Stimulated activated CD4-positive, alpha-beta T cell treated with anti-CD3 and anti-CD28 coated beads, Interleukin-4, amount 100 ng/mL, for 1 hour (primary cell): Measurements from ENCODE around the gene FEN1.

Experiments used
- DNase-seq: peaks from one replicate; pipeline ENCODE4 v3.0.0-alpha.2; 2020

FEN1 gene

DNA sequence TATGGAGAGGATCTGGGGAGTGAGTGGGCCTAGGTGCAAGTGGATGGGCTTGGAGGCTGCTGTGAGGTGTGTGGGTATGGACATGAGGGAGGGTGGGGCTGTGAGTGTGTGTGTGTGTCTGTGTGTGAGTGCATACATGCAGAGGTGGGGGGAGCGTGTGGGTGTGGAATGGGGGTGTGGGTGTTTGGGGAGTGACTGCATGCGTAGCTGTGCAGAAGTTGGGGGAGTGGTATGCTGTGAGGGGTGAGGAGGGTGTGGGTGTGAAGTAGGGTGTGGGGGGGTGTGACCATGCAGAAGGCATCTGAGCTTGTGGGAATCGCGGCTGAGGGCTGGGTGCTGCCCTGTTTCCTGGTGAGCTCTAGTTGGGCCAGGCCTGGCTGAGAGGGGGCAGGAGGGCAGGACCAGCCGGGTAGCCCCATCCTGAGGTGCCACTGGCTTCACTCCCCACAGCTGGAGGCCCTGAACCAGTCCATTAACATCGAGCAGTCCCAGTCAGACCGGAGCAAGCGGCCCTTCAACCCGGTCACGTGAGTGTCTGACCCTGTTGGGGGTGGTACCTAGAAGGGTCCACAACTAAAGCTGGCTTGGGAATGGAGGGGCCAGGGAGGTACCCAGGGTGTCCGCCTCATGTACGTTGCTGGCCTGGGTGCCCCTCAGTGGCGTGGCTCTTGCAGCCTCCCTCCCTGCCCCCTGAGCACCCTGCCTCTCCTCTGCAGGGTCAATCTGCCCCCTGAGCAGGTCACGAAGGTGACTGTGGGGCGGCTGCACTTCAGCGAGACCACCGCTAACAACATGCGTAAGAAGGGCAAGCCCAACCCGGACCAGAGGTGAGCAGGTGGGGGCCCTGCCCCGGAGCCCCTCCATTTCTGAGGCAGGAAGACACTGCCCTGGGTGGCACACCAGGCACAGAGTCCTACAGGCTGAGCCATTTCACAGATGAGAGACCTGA lies 16.8 kb upstream of the FEN1 start:
- no peak for DNase-seq

DNA sequence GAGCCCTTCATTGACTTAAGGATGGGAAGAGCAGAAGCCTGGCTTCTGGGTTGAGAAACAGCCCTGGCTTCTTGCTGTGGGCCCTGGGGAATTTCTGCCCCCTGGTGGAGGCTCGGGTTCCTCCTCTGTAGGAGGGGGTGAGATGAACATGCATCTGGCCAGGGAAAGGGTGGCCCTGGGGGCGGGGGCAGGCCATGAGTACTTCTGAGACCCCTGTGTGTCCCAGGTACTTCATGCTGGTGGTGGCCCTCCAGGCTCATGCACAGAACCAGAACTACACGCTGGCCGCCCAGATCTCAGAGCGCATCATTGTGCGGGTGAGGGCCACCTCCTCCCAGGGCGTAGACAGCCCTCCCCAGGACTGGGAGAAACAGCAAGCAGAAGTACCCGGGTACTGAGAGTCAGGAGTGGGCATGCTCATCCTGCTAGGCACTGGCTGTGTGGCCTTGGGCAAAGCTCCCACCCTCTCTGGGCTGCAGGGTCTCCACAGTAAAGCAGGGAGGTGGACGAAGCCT lies 16.1 kb upstream of the FEN1 start:
- peak; percentile 68 for DNase-seq

DNA sequence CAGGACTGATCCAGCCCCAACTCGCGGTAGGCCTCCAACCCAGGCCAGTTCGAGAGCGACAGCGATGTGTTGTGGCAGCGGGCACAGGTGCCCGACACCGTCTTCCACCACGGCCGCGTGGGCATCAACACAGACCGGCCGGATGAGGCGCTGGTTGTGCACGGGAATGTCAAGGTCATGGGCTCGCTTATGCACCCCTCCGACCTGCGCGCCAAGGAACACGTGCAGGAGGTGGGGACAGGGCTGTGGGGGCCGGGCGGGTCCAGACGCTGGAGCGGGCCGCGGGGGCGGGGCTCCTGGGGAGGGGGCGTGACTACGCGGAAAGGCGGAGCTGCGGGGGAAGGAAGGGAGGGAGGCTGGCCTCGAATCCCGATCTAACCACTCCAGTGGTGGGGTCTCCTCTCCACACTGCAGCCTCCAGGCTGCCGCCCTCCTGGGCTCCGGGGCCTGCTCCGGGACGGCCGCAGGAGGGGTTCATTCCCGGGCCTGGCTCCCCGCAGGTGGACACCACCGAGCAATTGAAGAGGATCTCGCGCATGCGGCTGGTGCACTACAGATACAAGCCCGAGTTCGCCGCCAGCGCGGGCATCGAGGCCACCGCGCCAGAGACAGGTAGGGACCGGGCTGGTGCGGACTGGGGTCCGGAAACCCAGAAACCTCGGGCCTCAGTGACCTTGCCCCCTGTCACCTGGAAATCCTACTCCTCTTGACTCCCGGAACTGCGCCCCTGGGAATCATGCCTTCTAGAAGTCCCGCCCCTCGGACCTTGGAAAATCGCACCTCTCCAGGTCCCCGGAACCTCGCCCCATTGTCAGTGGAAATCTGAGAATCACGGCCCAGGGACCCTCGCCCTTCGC lies 15.2 kb upstream of the FEN1 start:
- DNase-seq = peak; percentile 70

DNA sequence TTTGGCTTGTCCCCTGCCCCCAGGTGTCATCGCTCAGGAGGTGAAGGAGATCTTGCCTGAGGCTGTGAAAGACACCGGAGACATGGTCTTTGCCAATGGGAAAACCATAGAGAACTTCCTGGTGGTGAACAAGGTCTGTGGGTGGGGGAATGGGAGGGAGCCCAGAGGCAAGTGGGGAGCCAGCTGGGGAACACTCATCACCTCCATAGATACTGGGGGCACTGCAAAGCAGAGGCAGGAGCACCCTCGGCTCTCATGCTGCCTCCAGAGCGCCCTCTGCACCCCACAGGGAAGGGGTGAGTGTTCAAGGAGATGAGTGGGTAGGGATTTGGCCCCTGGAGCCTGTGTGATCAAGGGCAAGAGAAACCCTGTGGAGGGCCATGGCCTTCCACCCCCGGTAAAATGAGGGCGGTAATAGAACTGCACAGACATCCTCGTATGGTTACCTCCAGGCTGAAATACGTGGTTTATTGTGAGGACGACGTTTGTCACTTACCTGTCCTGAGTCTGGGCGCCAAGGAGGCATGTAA lies 14.3 kb upstream of the FEN1 start:
- DNase-seq = no peak

DNA sequence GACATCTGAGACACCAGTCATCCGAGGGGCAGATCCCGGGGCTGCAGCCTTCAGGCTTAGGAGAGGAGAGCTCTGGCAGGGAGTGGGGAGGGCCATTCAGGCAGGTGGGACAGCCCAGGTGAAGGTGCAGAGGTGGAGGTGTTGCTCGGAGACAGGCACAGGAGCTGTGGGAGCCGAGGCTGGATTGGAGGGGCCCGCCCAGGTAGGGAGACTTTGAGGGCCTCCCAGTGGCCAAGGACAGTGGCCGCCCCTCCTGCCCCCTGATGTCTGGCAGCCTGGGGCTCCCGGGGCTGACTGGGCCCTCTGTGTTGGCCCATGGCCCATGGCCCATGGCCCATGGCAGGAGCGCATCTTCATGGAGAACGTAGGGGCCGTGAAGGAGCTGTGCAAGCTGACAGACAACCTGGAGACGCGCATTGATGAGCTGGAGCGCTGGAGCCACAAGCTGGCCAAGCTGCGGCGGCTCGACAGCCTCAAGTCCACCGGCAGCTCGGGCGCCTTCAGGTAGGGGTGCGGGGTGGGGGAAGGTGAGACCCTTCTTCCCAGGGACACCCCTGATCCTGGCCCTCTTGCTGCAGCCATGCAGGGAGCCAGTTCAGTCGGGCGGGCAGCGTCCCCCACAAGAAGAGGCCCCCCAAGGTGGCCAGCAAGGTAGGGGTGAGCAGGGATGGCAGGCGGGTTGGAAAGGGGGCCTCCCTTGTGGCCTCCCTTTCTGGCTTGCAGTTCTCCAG lies 13.6 kb upstream of the FEN1 start:
- DNase-seq = no peak

DNA sequence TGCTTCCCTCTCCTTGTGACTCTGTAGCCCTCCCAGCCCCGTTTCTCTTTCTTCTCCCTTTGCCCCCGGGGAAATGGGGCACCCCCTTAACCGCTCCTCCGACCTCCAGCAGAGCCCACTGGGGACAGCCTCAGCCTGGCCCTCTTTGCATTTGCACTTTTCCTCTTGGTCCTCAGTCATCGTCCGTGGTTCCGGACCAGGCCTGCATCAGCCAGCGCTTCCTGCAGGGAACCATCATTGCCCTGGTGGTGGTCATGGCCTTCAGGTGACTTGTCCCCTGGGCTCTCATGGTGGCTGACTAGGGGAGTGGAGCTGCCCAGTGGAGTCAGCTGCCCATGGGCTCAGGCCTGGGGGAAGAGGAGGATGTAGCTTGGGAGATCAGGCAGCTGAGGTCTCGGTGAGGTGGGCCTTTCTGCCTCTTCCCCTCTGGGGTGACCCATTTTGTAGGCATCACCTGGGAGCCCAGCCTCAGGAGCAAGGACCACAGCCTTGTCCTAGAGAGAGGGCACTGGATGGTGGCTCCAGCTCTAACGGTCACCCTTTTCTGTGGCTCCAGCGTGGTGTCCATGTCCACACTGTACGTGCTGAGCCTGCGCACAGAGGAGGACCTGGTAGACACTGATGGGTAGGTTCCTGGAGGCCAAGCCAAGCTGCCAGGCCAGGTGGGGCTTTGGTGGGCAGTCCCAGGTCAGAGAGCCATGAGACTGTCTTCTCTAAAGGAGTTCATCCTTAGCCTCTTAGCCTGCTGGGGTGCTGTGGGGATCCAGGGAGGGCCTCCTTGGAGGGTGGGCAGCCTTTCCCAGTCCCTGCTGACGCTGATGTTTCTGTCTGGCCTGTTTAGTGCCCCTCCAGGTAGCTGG lies 12.8 kb upstream of the FEN1 start:
- DNase-seq = no peak

DNA sequence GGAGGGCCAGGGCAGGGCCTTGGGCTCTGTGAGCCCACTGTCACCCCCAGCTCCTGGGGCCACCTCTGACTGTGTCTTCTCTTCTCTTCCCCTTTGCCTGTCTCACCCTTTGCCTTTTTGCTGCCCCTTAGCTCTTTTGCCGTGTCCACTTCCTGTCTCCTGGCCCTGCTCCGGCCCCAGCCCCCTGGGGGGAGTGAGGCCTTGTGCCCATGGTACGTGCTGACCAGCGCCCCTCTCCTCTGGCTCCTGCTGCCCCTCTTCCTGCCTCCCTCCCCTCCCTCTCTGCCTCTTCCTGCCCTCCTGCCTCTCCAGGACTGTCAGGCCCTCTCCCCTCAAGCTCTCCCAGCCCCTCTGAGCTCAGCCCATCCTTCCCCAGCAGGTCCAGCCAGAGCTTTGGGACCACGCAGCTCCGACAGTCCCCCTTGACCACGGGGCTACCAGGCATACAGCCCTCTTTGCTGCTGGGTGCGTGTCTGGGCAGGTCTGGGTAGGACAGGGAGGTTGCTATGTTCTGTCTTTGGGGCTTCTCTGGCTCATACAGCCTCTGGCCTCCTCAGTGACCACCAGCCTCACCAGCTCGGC lies 12.0 kb upstream of the FEN1 start:
- DNase-seq = no peak

DNA sequence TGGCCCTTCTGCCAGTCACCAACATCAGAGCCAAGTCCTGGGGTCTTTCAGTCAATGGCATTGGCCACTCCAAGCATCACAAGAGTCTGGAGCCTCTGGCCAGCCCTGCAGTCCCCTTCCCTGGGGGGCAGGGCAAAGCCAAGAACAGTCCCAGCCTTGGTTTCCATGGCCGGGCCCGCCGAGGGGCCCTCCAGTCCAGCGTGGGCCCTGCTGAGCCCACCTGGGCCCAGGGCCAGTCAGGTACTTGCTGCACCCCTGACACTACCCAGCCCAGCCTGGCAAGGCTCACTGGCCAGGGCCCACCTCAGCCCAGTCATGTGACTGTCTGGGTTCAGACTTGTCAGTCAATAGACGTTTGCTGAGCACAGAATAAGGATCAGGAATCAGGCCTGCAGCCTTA lies 11.1 kb upstream of the FEN1 start:
- no peak for DNase-seq

DNA sequence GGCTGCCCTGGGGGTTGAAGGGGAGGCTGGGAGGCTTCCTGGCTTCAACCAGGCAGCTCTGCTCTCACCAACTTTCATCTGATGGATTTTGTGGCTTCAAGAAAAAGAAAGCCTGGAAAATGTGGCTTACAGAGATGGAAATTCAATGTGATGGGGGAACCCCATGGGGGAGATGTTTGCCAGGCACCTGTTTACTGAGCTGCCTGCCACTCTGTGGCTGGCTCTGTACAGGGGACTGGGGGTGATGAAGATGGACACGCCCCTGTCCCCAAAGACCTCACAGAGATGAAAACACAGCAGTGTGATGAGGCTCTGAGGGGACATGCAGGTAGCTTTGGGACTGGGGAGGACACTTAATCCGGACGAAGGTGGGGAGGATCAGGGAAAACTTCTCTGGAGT lies 10.4 kb upstream of the FEN1 start:
- DNase-seq = no peak

DNA sequence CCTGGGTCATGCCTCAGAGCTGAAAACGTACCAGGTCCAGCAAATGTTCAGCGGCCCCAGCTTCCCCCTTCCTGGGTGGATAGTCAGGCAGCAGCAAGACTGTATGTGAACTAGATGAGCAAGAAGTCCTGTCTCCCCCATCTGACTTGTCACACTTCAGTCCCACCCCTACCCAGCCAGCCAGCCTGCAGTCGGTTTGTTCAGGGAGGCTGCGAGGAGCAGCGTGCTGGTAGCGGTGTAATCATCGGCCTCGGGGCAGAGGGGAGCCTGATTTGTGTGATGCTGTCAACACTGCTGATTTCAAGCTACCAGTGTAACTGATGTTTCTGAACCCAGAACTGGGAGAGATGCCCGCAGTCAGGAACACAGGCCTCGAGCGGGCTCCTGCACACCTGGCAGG lies 9.9 kb upstream of the FEN1 start:
- no peak for DNase-seq

DNA sequence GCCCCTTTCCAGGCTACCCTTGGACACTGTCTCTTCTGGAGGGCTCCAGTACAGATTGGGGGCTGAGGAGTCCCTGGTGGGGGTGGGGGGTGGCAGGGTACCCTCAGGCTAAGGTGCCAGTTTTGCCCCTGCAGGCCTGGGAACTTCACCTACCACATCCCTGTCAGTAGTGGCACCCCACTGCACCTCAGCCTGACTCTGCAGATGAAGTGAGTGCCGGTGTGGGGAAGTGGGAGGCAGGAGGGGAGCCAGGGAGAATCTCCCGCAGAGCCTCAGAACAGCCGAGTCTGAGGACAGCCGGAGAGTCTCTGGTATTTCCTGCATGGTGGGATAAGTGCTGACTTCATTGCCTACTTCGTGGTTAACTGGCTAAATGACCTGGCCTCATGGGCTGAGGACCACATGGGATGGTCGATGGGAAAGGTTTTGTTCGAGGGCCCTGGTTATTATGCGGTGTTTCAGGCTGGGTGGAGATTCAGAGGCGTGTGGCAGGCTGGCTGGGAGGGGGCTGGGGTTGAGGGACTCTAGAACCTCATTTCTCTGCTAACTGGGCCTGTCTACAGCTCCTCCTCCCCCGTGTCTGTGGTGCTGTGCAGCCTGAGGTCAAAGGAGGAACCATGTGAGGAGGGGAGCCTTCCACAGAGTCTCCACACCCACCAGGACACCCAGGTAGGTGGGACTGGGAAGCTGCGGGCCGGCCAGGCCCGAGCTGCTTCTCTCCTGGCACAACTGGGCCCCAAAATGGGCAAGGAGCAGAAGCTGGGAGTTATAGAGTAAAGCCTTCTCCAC lies 8.8 kb upstream of the FEN1 start:
- no peak for DNase-seq

DNA sequence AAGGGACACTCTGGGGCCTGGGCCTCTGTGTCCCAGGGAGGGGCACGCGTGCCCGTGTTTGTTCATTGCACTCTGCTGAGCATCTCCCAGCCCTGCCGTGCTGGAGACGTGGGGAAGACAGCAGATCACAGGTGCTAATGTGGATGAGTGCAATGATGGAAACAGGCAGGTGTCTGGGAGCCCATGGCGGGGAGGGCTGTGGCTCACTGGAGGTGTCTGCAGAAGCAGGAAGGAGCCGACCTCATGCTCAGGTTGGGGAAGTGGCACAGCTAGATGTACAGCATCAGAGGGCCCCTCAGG lies 8.3 kb upstream of the FEN1 start:
- no peak for DNase-seq

DNA sequence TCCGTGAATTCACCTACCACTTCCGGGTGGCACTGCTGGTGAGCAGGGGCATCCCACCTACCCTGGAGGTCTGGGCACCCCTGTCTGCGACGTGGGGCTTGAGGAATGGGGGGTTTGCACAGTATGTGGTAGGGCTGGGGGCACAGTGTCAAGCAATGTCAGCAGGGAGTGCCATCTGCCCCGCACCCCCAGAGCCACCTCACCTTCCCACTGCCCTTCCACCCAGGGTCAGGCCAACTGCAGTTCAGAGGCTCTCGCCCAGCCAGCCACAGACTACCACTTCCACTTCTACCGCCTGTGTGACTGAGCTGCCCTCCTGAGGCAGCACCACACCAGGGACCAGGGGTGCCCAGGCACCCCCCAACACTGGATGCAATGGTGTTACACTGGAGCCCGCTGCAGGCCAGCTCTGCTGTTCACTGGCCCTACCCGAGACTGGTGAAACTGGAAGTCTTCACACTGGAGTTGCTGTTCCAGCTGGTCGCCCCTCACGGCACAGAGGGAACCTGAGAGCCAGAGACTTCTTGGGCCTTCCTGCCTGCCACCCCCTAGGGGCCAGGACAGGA lies 6.8 kb upstream of the FEN1 start:
- no peak for DNase-seq

DNA sequence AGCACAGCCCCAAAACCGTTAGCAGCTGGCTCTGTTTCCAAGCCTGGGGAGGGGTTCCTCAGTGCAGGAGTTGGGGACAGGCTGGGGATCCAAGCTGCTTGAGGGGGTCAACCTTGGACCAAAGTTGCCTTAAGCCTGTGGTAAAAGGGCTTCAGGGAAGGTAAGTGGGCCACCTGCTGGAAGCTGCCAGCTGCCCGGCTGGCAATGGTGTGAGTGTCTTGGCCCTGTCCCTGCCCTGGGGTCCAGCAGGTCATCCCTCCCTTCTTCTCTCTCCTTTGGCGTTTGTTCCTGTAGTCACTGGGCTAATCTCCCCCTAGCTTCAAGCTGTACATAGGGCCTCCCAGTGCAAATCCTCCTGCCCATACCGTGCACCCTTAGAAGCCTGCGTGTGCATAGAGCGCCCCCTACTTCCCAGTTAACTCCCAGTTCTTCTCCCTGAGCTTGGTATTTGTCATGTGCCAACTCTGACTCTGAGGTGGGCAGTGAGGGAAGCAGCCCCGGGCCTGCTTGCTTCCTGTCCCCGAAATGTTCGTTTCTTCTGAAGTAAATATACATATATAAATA lies 4.7 kb upstream of the FEN1 start:
- no peak for DNase-seq

DNA sequence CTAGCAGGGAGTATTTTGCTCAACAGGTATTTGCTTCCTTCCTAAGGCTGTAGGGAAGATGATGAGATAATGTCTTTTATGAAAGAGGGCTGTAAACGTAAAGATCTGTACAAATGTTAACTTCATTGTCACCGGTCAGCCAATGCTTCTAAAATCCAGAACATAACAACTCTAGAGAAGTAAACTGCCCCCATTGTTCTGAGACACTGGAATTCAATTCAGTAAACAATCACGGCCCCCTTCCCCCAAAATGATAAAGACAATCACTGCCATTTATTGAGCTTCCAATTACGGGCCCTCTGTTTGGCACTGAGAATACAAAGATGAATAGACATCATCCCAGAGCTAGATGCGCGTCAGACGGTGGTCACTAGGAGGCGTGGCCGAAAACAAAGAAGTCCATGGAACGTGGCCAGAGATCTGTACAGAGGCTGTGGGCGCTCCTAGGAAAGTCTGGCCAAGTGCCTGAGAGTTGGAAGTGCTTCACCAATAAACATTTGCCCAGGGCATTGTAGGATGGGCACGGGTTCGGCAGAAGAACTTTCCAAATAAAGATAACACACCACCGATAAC lies 888 bp upstream of the FEN1 start:
- DNase-seq = peak; percentile 20

DNA sequence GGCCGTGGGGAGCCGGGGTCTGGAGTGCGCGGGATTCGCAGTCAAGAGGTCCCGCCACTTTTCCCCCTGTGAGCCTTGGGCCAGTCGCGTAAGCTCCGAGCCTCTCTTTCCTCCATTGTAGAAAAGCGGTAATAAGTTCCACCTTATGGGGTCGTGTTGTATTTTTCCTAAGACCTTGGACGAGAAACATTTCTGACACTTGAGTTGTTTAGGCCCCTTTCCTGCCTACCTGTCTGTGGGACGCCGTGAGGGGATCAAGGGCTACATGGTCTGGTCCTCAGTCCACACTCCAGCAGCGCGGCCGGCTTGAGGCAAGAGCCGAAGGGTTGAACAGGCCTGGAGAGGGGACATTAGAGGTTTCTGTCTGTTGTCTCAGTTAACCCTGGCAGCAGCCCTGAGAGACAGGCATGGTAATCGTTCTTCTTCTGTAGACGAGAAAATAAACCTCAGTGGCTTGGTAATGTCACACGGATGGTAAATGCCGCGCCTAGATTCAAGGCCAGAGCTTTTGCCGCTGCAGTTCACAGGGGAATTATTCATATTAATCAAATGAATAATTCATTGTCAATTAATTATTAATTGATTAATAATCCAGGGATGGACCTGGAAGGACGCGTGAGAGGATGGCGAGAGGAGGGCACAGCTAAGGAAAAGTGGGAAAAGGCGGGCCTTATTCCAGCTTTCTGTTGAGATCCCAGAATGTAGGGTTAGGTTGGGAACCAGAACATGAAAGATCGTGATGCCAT lies 545 bp downstream of the FEN1 start:
- no peak for DNase-seq

DNA sequence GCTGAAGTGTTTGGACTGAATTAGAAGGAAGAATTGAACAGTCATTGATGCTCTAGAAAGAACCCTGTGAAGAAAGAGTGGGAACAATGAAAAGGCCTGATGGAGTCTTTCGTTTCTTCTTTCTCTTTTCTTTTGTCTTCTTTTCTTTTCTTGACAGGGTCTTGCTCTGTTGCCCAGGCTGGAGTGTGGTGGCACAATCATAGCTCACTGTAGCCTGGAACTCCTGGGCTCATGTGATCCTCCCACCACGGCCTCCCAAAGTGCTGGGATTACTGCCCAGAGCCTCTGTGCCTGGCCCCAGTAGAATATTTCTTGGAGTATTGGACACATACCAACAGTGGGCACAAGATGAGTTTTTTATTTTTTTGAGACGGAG lies 1.1 kb downstream of the FEN1 start:
- no peak for DNase-seq

DNA sequence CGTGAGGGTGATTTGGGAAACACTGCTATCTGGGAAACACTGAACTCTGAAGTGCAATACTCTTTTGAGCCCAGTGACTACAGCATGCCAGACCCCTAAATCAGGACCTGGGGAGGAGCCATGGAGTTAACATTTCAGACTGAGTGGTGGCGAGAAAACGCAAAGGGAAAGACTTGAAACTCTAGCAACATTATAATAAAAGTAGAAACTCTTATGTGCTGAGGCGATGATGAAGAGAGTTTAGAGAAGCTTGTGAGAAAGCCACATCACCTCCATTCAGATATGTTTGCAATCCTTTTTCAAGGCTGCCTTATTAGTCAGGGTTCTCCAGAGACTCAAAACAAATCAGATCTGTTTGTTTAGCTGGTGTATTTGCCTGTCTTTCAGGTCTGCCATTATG lies 1.9 kb downstream of the FEN1 start:
- DNase-seq = no peak

DNA sequence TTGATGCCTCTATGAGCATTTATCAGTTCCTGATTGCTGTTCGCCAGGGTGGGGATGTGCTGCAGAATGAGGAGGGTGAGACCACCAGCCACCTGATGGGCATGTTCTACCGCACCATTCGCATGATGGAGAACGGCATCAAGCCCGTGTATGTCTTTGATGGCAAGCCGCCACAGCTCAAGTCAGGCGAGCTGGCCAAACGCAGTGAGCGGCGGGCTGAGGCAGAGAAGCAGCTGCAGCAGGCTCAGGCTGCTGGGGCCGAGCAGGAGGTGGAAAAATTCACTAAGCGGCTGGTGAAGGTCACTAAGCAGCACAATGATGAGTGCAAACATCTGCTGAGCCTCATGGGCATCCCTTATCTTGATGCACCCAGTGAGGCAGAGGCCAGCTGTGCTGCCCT lies 2.7 kb downstream of the FEN1 start:
- no peak for DNase-seq
